ENCODE results near the gene ASXL2.
"Not testable (repeated sequence)": the region's sequence is repeated elsewhere in the genome, so short reads cannot be mapped to it uniquely, and the experiment has no call there.

DNA sequence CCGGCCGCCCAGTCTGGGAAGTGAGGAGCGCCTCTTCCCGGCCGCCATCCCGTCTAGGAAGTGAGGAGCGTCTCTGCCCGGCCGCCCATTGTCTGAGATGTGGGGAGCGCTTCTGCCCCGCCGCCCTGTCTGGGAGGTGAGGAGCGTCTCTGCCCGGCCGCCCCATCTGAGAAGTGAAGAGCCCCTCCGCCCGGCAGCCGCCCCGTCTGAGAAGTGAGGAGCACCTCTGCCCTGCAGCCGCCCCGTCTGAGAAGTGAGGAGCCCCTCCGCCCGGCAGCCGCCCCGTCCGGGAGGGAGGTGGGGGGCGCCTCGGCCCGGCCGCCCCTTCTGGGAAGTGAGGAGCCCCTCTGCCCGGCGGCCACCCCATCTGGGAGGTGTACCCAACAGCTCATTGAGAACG lies 172.7 kb downstream of the ASXL2 start:
- not testable (repeated sequence) for TF ChIP-seq POLR2AphosphoS5, POLR2A, TAF1 (IDR thresholded peaks at IDR 0.05; ENCODE audit: low read depth, low read length)
